Measurements from ENCODE around the gene MZT2B. TPM values are rescaled to one million over a fixed set of nuclear protein-coding genes. Genes with fewer than 3 reads are reported as not detected.

Gene MZT2B
- total RNA-seq, 4 donors from 2014 or later: 20.7 to 109 (median 93.2) TPM

DNA sequence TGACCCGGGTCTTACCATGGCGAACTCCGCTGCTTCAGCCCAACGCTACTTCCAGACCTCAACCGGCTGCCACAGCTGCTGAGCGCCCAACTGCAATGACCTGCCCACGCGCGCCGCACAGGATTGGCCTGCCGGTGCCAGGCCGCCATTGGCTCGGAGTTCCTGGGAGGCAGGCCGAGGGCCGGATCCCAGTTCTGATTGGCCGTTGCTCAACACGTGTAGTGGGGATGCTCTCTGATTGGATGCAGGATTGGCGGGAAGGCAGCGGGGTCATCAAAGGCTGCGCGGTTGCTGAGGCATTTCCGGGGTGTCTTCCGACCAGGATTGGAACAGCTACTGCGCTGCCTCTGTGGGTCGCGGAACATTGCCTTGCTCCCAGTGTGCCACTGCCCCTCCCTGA is 16.3 kb downstream of the MZT2B start, which contains the start of gene TUBA3E:
Gene TUBA3E, minus strand, starts transcription at position 97 of the 400 bp plus-strand sequence. Its CDS starts 79 bp downstream, at position 18.
- TF ChIP-seq, protein P1, sequence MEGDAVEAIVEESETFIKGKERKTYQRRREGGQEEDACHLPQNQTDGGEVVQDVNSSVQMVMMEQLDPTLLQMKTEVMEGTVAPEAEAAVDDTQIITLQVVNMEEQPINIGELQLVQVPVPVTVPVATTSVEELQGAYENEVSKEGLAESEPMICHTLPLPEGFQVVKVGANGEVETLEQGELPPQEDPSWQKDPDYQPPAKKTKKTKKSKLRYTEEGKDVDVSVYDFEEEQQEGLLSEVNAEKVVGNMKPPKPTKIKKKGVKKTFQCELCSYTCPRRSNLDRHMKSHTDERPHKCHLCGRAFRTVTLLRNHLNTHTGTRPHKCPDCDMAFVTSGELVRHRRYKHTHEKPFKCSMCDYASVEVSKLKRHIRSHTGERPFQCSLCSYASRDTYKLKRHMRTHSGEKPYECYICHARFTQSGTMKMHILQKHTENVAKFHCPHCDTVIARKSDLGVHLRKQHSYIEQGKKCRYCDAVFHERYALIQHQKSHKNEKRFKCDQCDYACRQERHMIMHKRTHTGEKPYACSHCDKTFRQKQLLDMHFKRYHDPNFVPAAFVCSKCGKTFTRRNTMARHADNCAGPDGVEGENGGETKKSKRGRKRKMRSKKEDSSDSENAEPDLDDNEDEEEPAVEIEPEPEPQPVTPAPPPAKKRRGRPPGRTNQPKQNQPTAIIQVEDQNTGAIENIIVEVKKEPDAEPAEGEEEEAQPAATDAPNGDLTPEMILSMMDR (IDR thresholded peaks at IDR 0.05; ENCODE audit: low read depth): no peak

DNA sequence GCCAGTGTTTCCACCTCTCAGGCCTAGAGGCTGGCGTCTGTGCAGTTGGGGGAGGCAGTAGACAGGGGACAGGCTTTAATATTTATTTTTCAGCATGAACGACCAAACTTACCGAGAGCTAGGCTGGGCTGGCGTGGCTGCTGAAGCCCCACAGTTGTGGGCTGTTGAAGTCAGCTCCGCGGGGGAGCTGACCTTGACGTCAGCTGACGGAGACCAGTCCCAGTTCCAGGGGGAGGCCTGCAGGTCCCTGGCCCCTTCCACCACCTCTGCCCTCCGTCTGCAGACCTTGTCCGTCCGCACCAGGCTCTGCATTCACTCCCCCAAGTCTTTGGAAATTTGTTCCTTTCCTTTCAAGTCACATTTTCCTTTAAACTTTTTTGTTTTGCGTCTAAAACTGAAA is 49.6 kb downstream of the MZT2B start:
- TF ChIP-seq, protein P1 (IDR thresholded peaks at IDR 0.05; ENCODE audit: low read depth): no peak

Other genes starting within 250 kb of the MZT2B start
- gene RAB6C, start 202.6 kb upstream of the MZT2B start, total RNA-seq: not detected
- gene POTEF, start 53.0 kb upstream of the MZT2B start, total RNA-seq: not detected
- gene CCDC74B, start 37.1 kb upstream of the MZT2B start, total RNA-seq: 1 to 10 TPM; 1.3 to 2.6 (median 2.1) TPM
- 10 to 100 TPM; 20.9 to 38.2 (median 25.9) TPM for gene SMPD4, start 660 bp upstream of the MZT2B start, total RNA-seq
- not detected for gene TUBA3E, start 16.2 kb downstream of the MZT2B start, total RNA-seq
- 100 to 1,000 TPM in 1 of 4 donors, 10 to 100 TPM in 3; 66.5 to 112 (median 75.2) TPM for gene IMP4, start 160.6 kb downstream of the MZT2B start, total RNA-seq
- gene PTPN18, start 173.8 kb downstream of the MZT2B start, total RNA-seq: 10 to 100 TPM; 29.2 to 64.3 (median 58.7) TPM